ENCODE results near the gene LRP1B. TPM values are rescaled to one million over a fixed set of nuclear protein-coding genes. Genes with fewer than 3 reads are reported as not detected.

The LRP1B gene
- total RNA-seq, 4 donors from 2014 or later: 3.6 to 10.1 (median 6.1) TPM

DNA sequence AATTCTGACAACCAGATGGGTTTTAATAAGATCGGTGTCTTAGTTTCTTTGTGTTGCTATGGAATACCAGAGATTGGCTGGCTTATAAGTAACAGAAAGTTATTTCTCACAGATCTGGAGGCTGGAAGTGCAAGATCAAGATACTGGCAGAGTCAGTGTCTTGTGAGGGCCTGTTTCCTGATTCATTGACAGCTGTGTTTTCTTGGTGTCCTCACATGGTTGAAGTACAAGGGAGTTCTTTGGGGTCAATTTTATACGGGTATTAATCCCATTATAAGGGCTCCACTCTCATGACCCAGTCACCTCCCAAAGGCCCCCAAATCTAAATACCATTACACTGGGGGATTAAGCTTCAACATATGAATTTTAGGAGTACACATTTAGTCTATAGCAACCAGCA, 421.1 kb downstream of the LRP1B start:
- ATAC-seq (ENCODE audit: low FRiP score): no peak
- TF ChIP-seq, protein P1, sequence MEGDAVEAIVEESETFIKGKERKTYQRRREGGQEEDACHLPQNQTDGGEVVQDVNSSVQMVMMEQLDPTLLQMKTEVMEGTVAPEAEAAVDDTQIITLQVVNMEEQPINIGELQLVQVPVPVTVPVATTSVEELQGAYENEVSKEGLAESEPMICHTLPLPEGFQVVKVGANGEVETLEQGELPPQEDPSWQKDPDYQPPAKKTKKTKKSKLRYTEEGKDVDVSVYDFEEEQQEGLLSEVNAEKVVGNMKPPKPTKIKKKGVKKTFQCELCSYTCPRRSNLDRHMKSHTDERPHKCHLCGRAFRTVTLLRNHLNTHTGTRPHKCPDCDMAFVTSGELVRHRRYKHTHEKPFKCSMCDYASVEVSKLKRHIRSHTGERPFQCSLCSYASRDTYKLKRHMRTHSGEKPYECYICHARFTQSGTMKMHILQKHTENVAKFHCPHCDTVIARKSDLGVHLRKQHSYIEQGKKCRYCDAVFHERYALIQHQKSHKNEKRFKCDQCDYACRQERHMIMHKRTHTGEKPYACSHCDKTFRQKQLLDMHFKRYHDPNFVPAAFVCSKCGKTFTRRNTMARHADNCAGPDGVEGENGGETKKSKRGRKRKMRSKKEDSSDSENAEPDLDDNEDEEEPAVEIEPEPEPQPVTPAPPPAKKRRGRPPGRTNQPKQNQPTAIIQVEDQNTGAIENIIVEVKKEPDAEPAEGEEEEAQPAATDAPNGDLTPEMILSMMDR (IDR thresholded peaks at IDR 0.05): no peak
- no peak for DNase-seq (ENCODE audit: low spot score)

DNA sequence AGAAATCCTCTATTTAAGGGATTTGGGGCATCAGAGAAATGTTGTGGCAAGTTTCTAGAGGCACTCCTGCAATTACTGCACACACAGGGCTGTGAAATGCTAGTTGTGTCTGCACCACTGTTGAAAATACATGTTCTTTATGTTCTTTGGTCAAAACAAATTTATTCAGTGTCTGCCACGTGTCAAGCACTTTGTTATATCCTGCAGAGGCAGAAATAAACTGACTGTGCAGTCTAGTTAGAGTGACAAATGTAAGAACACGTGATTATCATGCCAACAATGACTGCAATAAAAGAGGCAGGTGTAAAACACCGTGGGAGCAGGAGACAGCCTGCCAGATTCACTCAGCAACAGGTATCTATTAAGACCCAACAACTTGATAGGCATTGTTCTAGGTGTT, 423.3 kb downstream of the LRP1B start:
- TF ChIP-seq, protein P1 (IDR thresholded peaks at IDR 0.05): no peak
- no peak for ATAC-seq (ENCODE audit: low FRiP score)
- DNase-seq (ENCODE audit: low spot score): no peak

DNA sequence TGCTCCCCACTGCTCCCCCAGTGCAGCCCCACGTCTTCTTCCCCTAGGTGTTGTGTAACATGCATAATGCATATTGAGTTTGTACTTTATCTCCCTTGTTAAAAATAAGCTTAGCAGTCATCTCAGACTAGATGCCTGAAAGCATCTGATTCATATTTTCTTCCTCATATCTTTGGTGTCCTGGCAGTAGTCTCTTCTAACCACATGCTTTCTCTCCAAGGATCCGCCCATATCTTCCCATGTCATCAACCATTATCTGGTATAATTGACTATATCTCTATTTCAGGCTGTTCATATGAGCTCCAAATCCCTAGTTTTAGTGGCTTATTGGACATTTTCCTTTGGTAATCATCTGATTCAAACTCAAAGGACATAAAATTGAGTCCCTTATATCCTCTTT, 426.3 kb downstream of the LRP1B start:
- DNase-seq (ENCODE audit: low spot score): no peak
- TF ChIP-seq, protein P1 (IDR thresholded peaks at IDR 0.05): no peak
- ATAC-seq (ENCODE audit: low FRiP score): no peak

DNA sequence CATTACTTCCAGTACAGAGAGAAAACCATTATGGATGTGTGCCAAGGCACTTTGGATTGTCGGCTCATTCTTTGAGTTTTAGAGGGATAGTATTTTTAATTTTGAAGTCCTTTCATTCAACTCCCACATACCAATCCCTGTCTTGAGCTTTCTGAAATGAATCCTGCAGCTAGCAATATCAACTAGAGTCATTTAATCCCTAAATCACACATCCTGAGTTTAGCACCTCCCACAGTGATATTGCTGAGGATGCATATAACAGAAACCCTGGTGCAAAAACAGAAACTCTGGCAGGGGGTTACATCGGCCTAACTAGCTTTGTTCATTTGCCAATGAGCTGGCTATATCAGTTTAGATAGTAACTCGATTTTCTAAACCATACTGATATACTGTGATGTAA, 427.3 kb downstream of the LRP1B start:
- TF ChIP-seq, protein P1 (IDR thresholded peaks at IDR 0.05): no peak
- no peak for DNase-seq (ENCODE audit: low spot score)
- no peak for ATAC-seq (ENCODE audit: low FRiP score)

DNA sequence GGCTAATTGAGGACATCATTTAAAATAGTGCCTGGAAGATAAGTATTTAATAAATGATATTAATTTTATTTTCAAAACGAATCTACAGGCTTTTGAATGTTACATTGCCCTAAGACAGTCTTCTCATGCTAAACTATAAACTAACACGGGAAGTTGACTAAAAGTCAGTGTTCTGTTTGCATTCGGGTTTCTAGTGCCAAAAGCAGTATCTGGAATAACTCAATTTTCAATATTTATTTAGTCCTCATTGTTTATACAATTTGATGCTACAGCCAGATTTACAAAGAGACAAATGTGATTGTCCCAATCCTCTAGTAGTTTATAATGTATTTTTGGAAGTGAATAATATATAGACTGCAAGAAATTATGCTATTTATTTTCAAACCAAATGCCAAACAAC, 429.2 kb downstream of the LRP1B start:
- TF ChIP-seq, protein P1 (IDR thresholded peaks at IDR 0.05): no peak
- no peak for DNase-seq (ENCODE audit: low spot score)

DNA sequence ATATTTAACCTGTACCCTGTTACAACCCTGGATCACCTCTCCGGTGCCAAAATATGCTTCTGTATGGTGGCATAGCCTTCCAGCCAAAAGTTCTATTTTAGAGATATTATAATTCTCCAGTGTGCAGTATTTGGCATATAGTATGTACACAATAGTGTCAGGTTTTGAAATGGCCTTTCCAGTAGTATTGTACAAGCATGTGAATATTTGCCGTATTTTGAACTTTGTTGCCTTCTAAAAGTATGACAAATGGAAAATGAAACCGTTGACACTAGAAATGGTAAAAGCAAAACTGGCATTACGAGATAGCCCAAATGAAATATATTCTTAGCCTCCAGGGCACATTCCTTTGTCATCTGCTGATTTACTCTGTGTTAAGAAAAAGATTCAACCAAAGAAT, 431.2 kb downstream of the LRP1B start:
- DNase-seq (ENCODE audit: low spot score): no peak
- TF ChIP-seq, protein P1 (IDR thresholded peaks at IDR 0.05): no peak
- no peak for ATAC-seq (ENCODE audit: low FRiP score)

More for the DNA sequence above, 429.2 kb downstream of the LRP1B start:
- no peak for ATAC-seq (ENCODE audit: low FRiP score)

DNA sequence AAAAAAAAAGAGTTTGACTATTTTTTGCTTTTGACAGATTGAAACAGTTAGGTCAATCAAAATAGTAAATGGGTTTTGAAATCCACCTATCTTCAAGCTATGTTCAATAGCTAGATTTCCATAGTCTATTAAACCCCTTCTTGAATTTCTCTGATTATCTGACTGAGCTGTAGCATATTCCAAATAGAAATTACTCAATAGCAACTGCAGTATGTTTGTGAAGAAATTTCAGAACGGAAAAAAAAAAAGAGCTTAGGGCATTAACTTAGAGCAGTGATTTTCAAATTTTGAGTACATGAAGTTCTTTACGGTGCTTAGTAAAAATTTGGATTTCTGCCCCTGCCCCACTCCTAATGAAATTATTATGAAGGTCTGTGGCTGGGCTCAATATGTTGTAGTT, 432.3 kb downstream of the LRP1B start:
- TF ChIP-seq, protein P1 (IDR thresholded peaks at IDR 0.05): no peak
- no peak for ATAC-seq (ENCODE audit: low FRiP score)
- no peak for DNase-seq (ENCODE audit: low spot score)

Measured in omental fat pad (tissue), 4 donors.